Activated T-cell treated with anti-CD3 and anti-CD28 coated beads, Interleukin-2, amount 50 U/mL, for 4 hours (primary cell): ENCODE data around the gene MVB12A. TPM values are rescaled to one million over a fixed set of nuclear protein-coding genes. Genes with fewer than 3 reads are reported as not detected.

ENCODE experiments used
- ATAC-seq, 2 donors: fragments of 200-7000 bp; cut with Tn5 transposase; one replicate each; pipeline ENCODE4 v1.10.0; 2021
- DNase-seq: peaks from one replicate; pipeline ENCODE4 v3.0.0-alpha.2; 2020
- H3K27me3 Mint-ChIP-seq: one replicate; pipeline ENCODE4 v1.8.0; 2021; ENCODE audit warnings: low read depth, mixed read lengths
- H3K36me3 Mint-ChIP-seq: one replicate; pipeline ENCODE4 v1.8.0; 2022; ENCODE audit warnings: mixed read lengths; ENCODE audit not compliant: insufficient read depth
- H3K4me1 Mint-ChIP-seq: one replicate; pipeline ENCODE4 v1.8.0; 2021; ENCODE audit warnings: low read depth, mixed read lengths
- H3K4me3 Mint-ChIP-seq: one replicate; pipeline ENCODE4 v1.8.0; 2021; ENCODE audit warnings: mild to moderate bottlenecking, moderate library complexity, mixed read lengths
- H3K9me3 Mint-ChIP-seq: one replicate; pipeline ENCODE4 v1.8.0; 2021; ENCODE audit warnings: mixed read lengths
- total RNA-seq, 3 donors: library from RNA; stranded (reverse); gene quantifications; one replicate each; pipeline ENCODE4 v1.2.1, GENCODE V29; 2021

MVB12A gene
- total RNA-seq, 3 donors from 2014 or later: 37.3 to 43.3 (median 38.6) TPM

- no peaks in the 10 kb centered on the region for H3K27me3 Mint-ChIP-seq
- H3K4me1 Mint-ChIP-seq: peaks cover 27% of the 10 kb centered on the region
- DNase-seq: no peak
- no peaks in the 10 kb centered on the region for H3K36me3 Mint-ChIP-seq
- peak overlapping the region; percentile 91 for H3K4me3 Mint-ChIP-seq
- no peaks in the 10 kb centered on the region for H3K9me3 Mint-ChIP-seq
- ATAC-seq: no peak
Observed at GRCh38 chr19:17468302-17469091, 48.6 kb downstream of the MVB12A start.

GRCh38 chr19:17469092-17469480 lies 49.2 kb downstream of the MVB12A start:
- H3K4me1 Mint-ChIP-seq: peaks cover 28% of the 10 kb centered on the region

GRCh38 chr19:17469481-17470067 lies 49.7 kb downstream of the MVB12A start:
- H3K4me3 Mint-ChIP-seq: peak overlapping the region; percentile 91
- H3K4me1 Mint-ChIP-seq: peaks cover 28% of the 10 kb centered on the region
- ATAC-seq (peak; percentile 81 to 82), DNase-seq (peak; percentile 91)
- H3K27me3 Mint-ChIP-seq: no peaks in the 10 kb centered on the region
- H3K36me3 Mint-ChIP-seq: no peaks in the 10 kb centered on the region
- no peaks in the 10 kb centered on the region for H3K9me3 Mint-ChIP-seq

More at GRCh38 chr19:17469092-17469480, 49.2 kb downstream of the MVB12A start:
- Mint-ChIP-seq H3K27me3 (no peaks in the 10 kb centered on the region), H3K4me3 (peak overlapping the region; percentile 91), H3K36me3 (no peaks in the 10 kb centered on the region), H3K9me3 (no peaks in the 10 kb centered on the region)
- ATAC-seq (no peak), DNase-seq (no peak)

GRCh38 chr19:17470068-17470841 lies 50.4 kb downstream of the MVB12A start, which contains the start of gene SLC27A1:
Gene SLC27A1, plus strand, starts transcription at chr19:17470524. Its CDS starts 17 bp downstream, at chr19:17470541.
- Mint-ChIP-seq H3K4me3 (peak within 1 kb of the TSS; percentile 91), H3K9me3 (no peaks in the 10 kb centered on the region), H3K4me1 (peaks cover 28% of the 10 kb centered on the region), H3K27me3 (no peaks in the 10 kb centered on the region), H3K36me3 (no peaks in the 10 kb centered on the region)
- ATAC-seq: peak; percentile 88 to 91
- DNase-seq: peak; percentile 84

GRCh38 chr19:17471410-17472125 lies 51.7 kb downstream of the MVB12A start:
- Mint-ChIP-seq H3K4me3 (peak overlapping the region; percentile 91), H3K27me3 (no peaks in the 10 kb centered on the region), H3K36me3 (no peaks in the 10 kb centered on the region), H3K4me1 (peaks cover 25% of the 10 kb centered on the region), H3K9me3 (no peaks in the 10 kb centered on the region)
- DNase-seq (no peak), ATAC-seq (no peak)

GRCh38 chr19:17473041-17473440 lies 53.2 kb downstream of the MVB12A start:
- peaks cover 25% of the 10 kb centered on the region for H3K4me1 Mint-ChIP-seq
- H3K9me3 Mint-ChIP-seq: no peaks in the 10 kb centered on the region
- no peaks in the 10 kb centered on the region for H3K27me3 Mint-ChIP-seq
- DNase-seq: no peak
- ATAC-seq: no peak
- H3K36me3 Mint-ChIP-seq: no peaks in the 10 kb centered on the region
- H3K4me3 Mint-ChIP-seq: peak overlapping the region; percentile 11

Other genes with a start within 250 kb of the MVB12A start
- gene USE1, start 204.7 kb upstream of the MVB12A start, total RNA-seq: 10 to 100 TPM; 35.9 to 47.3 (median 46.6) TPM
- 1 to 10 TPM; 5.0 to 8.0 (median 5.4) TPM for gene OCEL1, start 193.8 kb upstream of the MVB12A start, total RNA-seq
- gene NR2F6, start 174.1 kb upstream of the MVB12A start, total RNA-seq: 10 to 100 TPM; 10.1 to 14.4 (median 13.6) TPM
- under 1 TPM in 1 of 3 donors, not detected in 2; 0.19 TPM for gene USHBP1, start 155.3 kb upstream of the MVB12A start, total RNA-seq
- 100 to 1,000 TPM; 124 to 130 (median 128) TPM for gene BABAM1, start 152.6 kb upstream of the MVB12A start, total RNA-seq
- 10 to 100 TPM in 2 of 3 donors, 1 to 10 TPM in 1; 7.6 to 19.0 (median 18.1) TPM for gene ANKLE1, start 138.1 kb upstream of the MVB12A start, total RNA-seq
- 1 to 10 TPM; 3.6 to 4.5 (median 3.7) TPM for gene ABHD8, start 116.6 kb upstream of the MVB12A start, total RNA-seq
- gene MRPL34, start 114.2 kb upstream of the MVB12A start, total RNA-seq: 100 to 1,000 TPM; 111 to 137 (median 126) TPM
- 10 to 100 TPM; 53.1 to 58.1 (median 53.4) TPM for gene DDA1, start 110.5 kb upstream of the MVB12A start, total RNA-seq
- gene ANO8, start 85.2 kb upstream of the MVB12A start, total RNA-seq: 1 to 10 TPM; 2.8 to 3.0 (median 2.9) TPM
- 100 to 1,000 TPM in 2 of 3 donors, 10 to 100 TPM in 1; 96.4 to 122 (median 106) TPM for gene GTPBP3, start 82.5 kb upstream of the MVB12A start, total RNA-seq
- under 1 TPM in 1 of 3 donors, not detected in 2; 0.18 TPM for gene PLVAP, start 42.7 kb upstream of the MVB12A start, total RNA-seq
- under 1 TPM; 0.24 to 0.53 (median 0.46) TPM for gene CCDC194, start 25.9 kb upstream of the MVB12A start, total RNA-seq
- gene BST2, start 14.4 kb upstream of the MVB12A start, total RNA-seq: 100 to 1,000 TPM in 2 of 3 donors, 10 to 100 TPM in 1; 85.9 to 120 (median 105) TPM
- not detected for gene TMEM221, start 28.6 kb downstream of the MVB12A start, total RNA-seq
- gene NXNL1, start 40.9 kb downstream of the MVB12A start, total RNA-seq: not detected
- gene SLC27A1, start 50.5 kb downstream of the MVB12A start, total RNA-seq: 1 to 10 TPM; 1.5 to 2.1 (median 2.0) TPM
- 10 to 100 TPM; 59.4 to 61.6 (median 60.9) TPM for gene PGLS, start 91.6 kb downstream of the MVB12A start, total RNA-seq
- gene COLGALT1, start 135.6 kb downstream of the MVB12A start, total RNA-seq: 100 to 1,000 TPM; 121 to 148 (median 139) TPM